ENCODE measurements around the gene AGT.

Gene AGT

GRCh38 chr1:230713138-230713537 lies 784 bp downstream of the AGT start:
- H3K4me3 ChIP-seq (ENCODE audit: low read length in 2 of 2), result no peak overlapping the region
- no CpG with 5 or more reads among the region's 7 CpGs for WGBS, 2 donors (ENCODE audit: extremely low coverage in 2 of 2, insufficient read length in 2 of 2, insufficient replicate concordance in 1 of 2)

GRCh38 chr1:230712470-230712942 lies 1.4 kb downstream of the AGT start:
- Histone ChIP-seq H2BK120ac (ENCODE audit: low read depth, low read length) (no peak overlapping the region), H3K27me3 (ENCODE audit: control insufficient read depth in 3 of 3, insufficient read depth in 3 of 3, low read depth in 1 of 3, low read length in 3 of 3) (peaks cover 0 to 25% (median 0%) of the 10 kb centered on the region in 3 experiments), H3K4me3 (ENCODE audit: low read length in 2 of 2) (no peak overlapping the region), H4K8ac (ENCODE audit: low read depth, low read length) (no peak overlapping the region), H2BK12ac (ENCODE audit: low read length) (no peak overlapping the region), H3K4ac (ENCODE audit: low read length) (no peak overlapping the region), H3K4me2 (ENCODE audit: insufficient read depth, low read length, poor library complexity, severe bottlenecking) (no peak overlapping the region), H3K27ac (replicated peaks; ENCODE audit: low read length) (no peak overlapping the region), H2BK5ac (ENCODE audit: low read length) (no peak overlapping the region), H3K23ac (ENCODE audit: low read depth, low read length, poor library complexity) (no peak overlapping the region), H2AFZ (ENCODE audit: low read length) (no peak overlapping the region), H4K91ac (ENCODE audit: low read depth, low read length, poor library complexity) (no peak overlapping the region), H3K14ac (ENCODE audit: low read length) (no peak overlapping the region), H2BK15ac (ENCODE audit: low read length) (no peak overlapping the region), H3K36me3 (replicated peaks in 1 of 2; ENCODE audit: control insufficient read depth in 2 of 2, insufficient read depth in 2 of 2, low read length in 2 of 2) (no peaks in the 10 kb centered on the region), H3K4me1 (ENCODE audit: control insufficient read depth in 2 of 2, insufficient read depth in 1 of 2, low read depth in 1 of 2, low read length in 2 of 2) (peaks cover 6 to 11% of the 10 kb centered on the region in 2 donors), H3K79me1 (ENCODE audit: low read depth, low read length) (no peaks in the 10 kb centered on the region), H3K9ac (ENCODE audit: low read depth, low read length, poor library complexity) (no peak overlapping the region), H3K18ac (ENCODE audit: low read length) (peak overlapping the region; percentile 54), H2AK5ac (ENCODE audit: low read depth, low read length) (no peak overlapping the region), H3K9me3 (replicated peaks in 1 of 2; ENCODE audit: control insufficient read depth in 2 of 2, insufficient read depth in 1 of 2, low read depth in 1 of 2, low read length in 2 of 2) (no peaks in the 10 kb centered on the region)
- no CpG with 5 or more reads among the region's 17 CpGs for WGBS, 2 donors (ENCODE audit: extremely low coverage in 2 of 2, insufficient read length in 2 of 2, insufficient replicate concordance in 1 of 2)
- no peak for DNase-seq (ENCODE audit: low spot score)

More at GRCh38 chr1:230713138-230713537, 784 bp downstream of the AGT start:
- H3K27me3 ChIP-seq (ENCODE audit: control insufficient read depth in 3 of 3, insufficient read depth in 3 of 3, low read depth in 1 of 3, low read length in 3 of 3), result peaks cover 0 to 20% (median 0%) of the 10 kb centered on the region in 3 experiments
- H3K4me2 ChIP-seq (ENCODE audit: insufficient read depth, low read length, poor library complexity, severe bottlenecking), result no peak overlapping the region
- DNase-seq (ENCODE audit: low spot score), result no peak
- no peak overlapping the region for H2BK120ac ChIP-seq (ENCODE audit: low read depth, low read length)
- H3K9ac ChIP-seq (ENCODE audit: low read depth, low read length, poor library complexity), result no peak overlapping the region
- H3K18ac ChIP-seq (ENCODE audit: low read length), result no peak overlapping the region
- H2AFZ ChIP-seq (ENCODE audit: low read length), result no peak overlapping the region
- no peaks in the 10 kb centered on the region for H3K9me3 ChIP-seq (replicated peaks in 1 of 2; ENCODE audit: control insufficient read depth in 2 of 2, insufficient read depth in 1 of 2, low read depth in 1 of 2, low read length in 2 of 2)
- no peak overlapping the region for H3K23ac ChIP-seq (ENCODE audit: low read depth, low read length, poor library complexity)
- H3K27ac ChIP-seq (replicated peaks; ENCODE audit: low read length), result no peak overlapping the region
- H4K91ac ChIP-seq (ENCODE audit: low read depth, low read length, poor library complexity), result no peak overlapping the region
- H3K79me1 ChIP-seq (ENCODE audit: low read depth, low read length), result no peaks in the 10 kb centered on the region
- H2AK5ac ChIP-seq (ENCODE audit: low read depth, low read length), result no peak overlapping the region
- H4K8ac ChIP-seq (ENCODE audit: low read depth, low read length), result no peak overlapping the region
- no peak overlapping the region for H2BK15ac ChIP-seq (ENCODE audit: low read length)
- H3K4ac ChIP-seq (ENCODE audit: low read length), result no peak overlapping the region
- H3K14ac ChIP-seq (ENCODE audit: low read length), result no peak overlapping the region
- no peak overlapping the region for H2BK5ac ChIP-seq (ENCODE audit: low read length)
- H3K4me1 ChIP-seq (ENCODE audit: control insufficient read depth in 2 of 2, insufficient read depth in 1 of 2, low read depth in 1 of 2, low read length in 2 of 2), result peaks cover 6 to 11% of the 10 kb centered on the region in 2 donors
- no peak overlapping the region for H2BK12ac ChIP-seq (ENCODE audit: low read length)
- no peaks in the 10 kb centered on the region for H3K36me3 ChIP-seq (replicated peaks in 1 of 2; ENCODE audit: control insufficient read depth in 2 of 2, insufficient read depth in 2 of 2, low read length in 2 of 2)

- DNase-seq (ENCODE audit: low spot score), result no peak
- no CpG with 5 or more reads among the region's 3 CpGs for WGBS, 2 donors (ENCODE audit: extremely low coverage in 2 of 2, insufficient read length in 2 of 2, insufficient replicate concordance in 1 of 2)
Observed at GRCh38 chr1:230711245-230711644, 2.7 kb downstream of the AGT start.

GRCh38 chr1:230710543-230710904 lies 3.4 kb downstream of the AGT start:
- Histone ChIP-seq H2BK5ac (ENCODE audit: low read length) (no peak overlapping the region), H4K91ac (ENCODE audit: low read depth, low read length, poor library complexity) (no peak overlapping the region), H3K9ac (ENCODE audit: low read depth, low read length, poor library complexity) (no peak overlapping the region), H3K4me3 (ENCODE audit: low read length in 2 of 2) (no peak overlapping the region), H3K9me3 (replicated peaks in 1 of 2; ENCODE audit: control insufficient read depth in 2 of 2, insufficient read depth in 1 of 2, low read depth in 1 of 2, low read length in 2 of 2) (no peaks in the 10 kb centered on the region), H3K4ac (ENCODE audit: low read length) (no peak overlapping the region), H2AFZ (ENCODE audit: low read length) (no peak overlapping the region), H3K36me3 (replicated peaks in 1 of 2; ENCODE audit: control insufficient read depth in 2 of 2, insufficient read depth in 2 of 2, low read length in 2 of 2) (no peaks in the 10 kb centered on the region), H2BK12ac (ENCODE audit: low read length) (no peak overlapping the region), H2AK5ac (ENCODE audit: low read depth, low read length) (no peak overlapping the region), H3K4me2 (ENCODE audit: insufficient read depth, low read length, poor library complexity, severe bottlenecking) (no peak overlapping the region), H3K79me1 (ENCODE audit: low read depth, low read length) (no peaks in the 10 kb centered on the region), H2BK15ac (ENCODE audit: low read length) (no peak overlapping the region), H3K18ac (ENCODE audit: low read length) (no peak overlapping the region), H3K23ac (ENCODE audit: low read depth, low read length, poor library complexity) (no peak overlapping the region), H2BK120ac (ENCODE audit: low read depth, low read length) (no peak overlapping the region), H3K14ac (ENCODE audit: low read length) (peak overlapping the region; percentile 42), H4K8ac (ENCODE audit: low read depth, low read length) (no peak overlapping the region), H3K27me3 (ENCODE audit: control insufficient read depth in 3 of 3, insufficient read depth in 3 of 3, low read depth in 1 of 3, low read length in 3 of 3) (peaks cover 0 to 35% (median 0%) of the 10 kb centered on the region in 3 experiments), H3K4me1 (ENCODE audit: control insufficient read depth in 2 of 2, insufficient read depth in 1 of 2, low read depth in 1 of 2, low read length in 2 of 2) (peaks cover 6 to 11% of the 10 kb centered on the region in 2 donors), H3K27ac (replicated peaks; ENCODE audit: low read length) (no peak overlapping the region)
- no CpG with 5 or more reads among the region's 8 CpGs for WGBS, 2 donors (ENCODE audit: extremely low coverage in 2 of 2, insufficient read length in 2 of 2, insufficient replicate concordance in 1 of 2)
- no peak for DNase-seq (ENCODE audit: low spot score)

More at GRCh38 chr1:230711245-230711644, 2.7 kb downstream of the AGT start:
- Histone ChIP-seq H3K27me3 (ENCODE audit: control insufficient read depth in 3 of 3, insufficient read depth in 3 of 3, low read depth in 1 of 3, low read length in 3 of 3) (peaks cover 0 to 35% (median 0%) of the 10 kb centered on the region in 3 experiments), H3K4ac (ENCODE audit: low read length) (no peak overlapping the region), H3K14ac (ENCODE audit: low read length) (no peak overlapping the region), H3K4me1 (ENCODE audit: control insufficient read depth in 2 of 2, insufficient read depth in 1 of 2, low read depth in 1 of 2, low read length in 2 of 2) (peaks cover 6 to 11% of the 10 kb centered on the region in 2 donors), H3K27ac (replicated peaks; ENCODE audit: low read length) (no peak overlapping the region), H2BK12ac (ENCODE audit: low read length) (no peak overlapping the region), H3K36me3 (replicated peaks in 1 of 2; ENCODE audit: control insufficient read depth in 2 of 2, insufficient read depth in 2 of 2, low read length in 2 of 2) (no peaks in the 10 kb centered on the region), H3K4me2 (ENCODE audit: insufficient read depth, low read length, poor library complexity, severe bottlenecking) (no peak overlapping the region), H2AK5ac (ENCODE audit: low read depth, low read length) (no peak overlapping the region), H2BK15ac (ENCODE audit: low read length) (no peak overlapping the region), H3K18ac (ENCODE audit: low read length) (no peak overlapping the region), H3K23ac (ENCODE audit: low read depth, low read length, poor library complexity) (no peak overlapping the region), H4K91ac (ENCODE audit: low read depth, low read length, poor library complexity) (no peak overlapping the region), H3K9me3 (replicated peaks in 1 of 2; ENCODE audit: control insufficient read depth in 2 of 2, insufficient read depth in 1 of 2, low read depth in 1 of 2, low read length in 2 of 2) (no peaks in the 10 kb centered on the region), H3K9ac (ENCODE audit: low read depth, low read length, poor library complexity) (no peak overlapping the region), H2BK5ac (ENCODE audit: low read length) (no peak overlapping the region), H2AFZ (ENCODE audit: low read length) (no peak overlapping the region), H4K8ac (ENCODE audit: low read depth, low read length) (no peak overlapping the region), H3K79me1 (ENCODE audit: low read depth, low read length) (no peaks in the 10 kb centered on the region), H2BK120ac (ENCODE audit: low read depth, low read length) (no peak overlapping the region), H3K4me3 (ENCODE audit: low read length in 2 of 2) (no peak overlapping the region)

All from neuronal stem cell (in vitro differentiated cells).